Trophoblast cell (in vitro differentiated cells and primary cell): ENCODE results near the gene SLC9A4.
A peak's percentile ranks its signal among the peaks of the same experiment; 100 is the strongest.

Source experiments
- DNase-seq, 2 donors: peaks; one replicate each; pipeline ENCODE4 v3.0.0-alpha.2; 2016
- H2AFZ ChIP-seq: 2 replicates; pipeline ENCODE4 v1.6.1; 2013; ENCODE audit warnings: low read length, moderate library complexity, mild to moderate bottlenecking; ENCODE audit not compliant: insufficient read depth, poor library complexity
- H2AK5ac ChIP-seq: 2 replicates; pipeline ENCODE4 v1.6.1; 2013; ENCODE audit warnings: mild to moderate bottlenecking, low read length
- H2BK120ac ChIP-seq: 2 replicates; pipeline ENCODE4 v1.6.1; 2013; ENCODE audit warnings: low read length, mild to moderate bottlenecking, moderate library complexity; ENCODE audit not compliant: insufficient read depth, poor library complexity
- H2BK12ac ChIP-seq: 2 replicates; pipeline ENCODE4 v1.6.1; 2013; ENCODE audit warnings: mild to moderate bottlenecking, low read length, moderate library complexity
- H2BK5ac ChIP-seq: 2 replicates; pipeline ENCODE4 v1.6.1; 2013; ENCODE audit warnings: low read length, low read depth, moderate library complexity, mild to moderate bottlenecking; ENCODE audit not compliant: poor library complexity
- H3K14ac ChIP-seq: 2 replicates; pipeline ENCODE4 v1.6.1; 2013; ENCODE audit warnings: mild to moderate bottlenecking, low read length
- H3K18ac ChIP-seq: 2 replicates; pipeline ENCODE4 v1.6.1; 2013; ENCODE audit warnings: mild to moderate bottlenecking, low read length
- H3K23ac ChIP-seq: 2 replicates; pipeline ENCODE4 v1.6.1; 2013; ENCODE audit warnings: low read length
- H3K27ac ChIP-seq: 2 replicates; pipeline ENCODE4 v1.5.1; 2013; ENCODE audit warnings: low read depth, mild to moderate bottlenecking, inconsistent platforms, low read length, moderate library complexity
- H3K27me3 ChIP-seq: 2 replicates; pipeline ENCODE4 v1.6.1; 2013; ENCODE audit warnings: inconsistent platforms, mild to moderate bottlenecking, low read length, moderate library complexity; ENCODE audit not compliant: insufficient read depth
- H3K36me3 ChIP-seq, 2 experiments: 1 replicate in 1 of 2; 2 replicates in 1 of 2; pipeline ENCODE4 v1.6.1; 2013; ENCODE audit warnings: low read length in 2 of 2, mild to moderate bottlenecking in 2 of 2, moderate library complexity in 1 of 2; ENCODE audit not compliant: insufficient read depth in 2 of 2, control insufficient read depth in 1 of 2
- H3K4ac ChIP-seq: 2 replicates; pipeline ENCODE4 v1.6.1; 2013; ENCODE audit warnings: low read depth, mild to moderate bottlenecking, low read length, moderate library complexity
- H3K4me1 ChIP-seq, 2 experiments: 1 replicate in 1 of 2; 2 replicates in 1 of 2; pipeline ENCODE4 v1.6.1; 2013; ENCODE audit warnings: low read length in 2 of 2, mild to moderate bottlenecking in 2 of 2, moderate library complexity in 1 of 2; ENCODE audit not compliant: insufficient read depth in 2 of 2, control insufficient read depth in 1 of 2
- H3K4me2 ChIP-seq: 2 replicates; pipeline ENCODE4 v1.6.1; 2013; ENCODE audit warnings: inconsistent platforms, mild to moderate bottlenecking, low read length, moderate library complexity
- H3K4me3 ChIP-seq: 2 replicates; pipeline ENCODE4 v1.5.1; 2013; ENCODE audit warnings: mild to moderate bottlenecking, low read depth, low read length, inconsistent platforms
- H3K79me1 ChIP-seq: one replicate; pipeline ENCODE4 v1.6.1; 2013; ENCODE audit warnings: low read length
- H3K79me2 ChIP-seq: 2 replicates; pipeline ENCODE4 v1.6.1; 2013; ENCODE audit warnings: low read length, mild to moderate bottlenecking; ENCODE audit not compliant: control insufficient read depth, insufficient read depth, poor library complexity
- H3K9ac ChIP-seq: 2 replicates; pipeline ENCODE4 v1.6.1; 2013; ENCODE audit warnings: mild to moderate bottlenecking, low read length
- H3K9me3 ChIP-seq: 2 replicates; pipeline ENCODE4 v1.6.1; 2013; ENCODE audit warnings: low read depth, mild to moderate bottlenecking, control low read depth, inconsistent platforms, low read length; ENCODE audit not compliant: insufficient read depth
- H4K12ac ChIP-seq: 2 replicates; pipeline ENCODE4 v1.6.1; 2013; ENCODE audit warnings: low read depth, mild to moderate bottlenecking, low read length, moderate library complexity
- H4K8ac ChIP-seq: 2 replicates; pipeline ENCODE4 v1.6.1; 2013; ENCODE audit warnings: low read depth, mild to moderate bottlenecking, low read length, moderate library complexity
- H4K91ac ChIP-seq: one replicate; pipeline ENCODE4 v1.6.1; 2013; ENCODE audit warnings: low read depth, mild to moderate bottlenecking, low read length, moderate library complexity
- WGBS: extraction: QIAGEN DNeasy Blood & Tissue Kit; methylation state at CpG from one replicate; pipeline ENCODE4 v1.1.7; 2013; ENCODE audit warnings: missing lambda C conversion rate; ENCODE audit not compliant: insufficient read length, insufficient coverage; ENCODE audit errors: extremely low coverage; 5-methylcytosine and 5-hydroxymethylcytosine counted together

Gene SLC9A4

GRCh38 chr2:102499558-102499957 lies 26.5 kb downstream of the SLC9A4 start:
- WGBS, result no CpG with 5 or more reads among the region's 1 CpG
- H3K18ac ChIP-seq, result no peak overlapping the region
- H2AK5ac ChIP-seq, result no peak overlapping the region
- no peaks in the 10 kb centered on the region for H3K36me3 ChIP-seq
- no peak overlapping the region for H2BK120ac ChIP-seq
- no peaks in the 10 kb centered on the region for H3K27me3 ChIP-seq
- peaks cover 1% of the 10 kb centered on the region for H3K9me3 ChIP-seq
- no peak overlapping the region for H3K4me3 ChIP-seq
- no peak overlapping the region for H3K23ac ChIP-seq
- no peaks in the 10 kb centered on the region for H3K4me1 ChIP-seq
- H3K79me2 ChIP-seq, result no peaks in the 10 kb centered on the region
- H3K79me1 ChIP-seq, result no peaks in the 10 kb centered on the region
- no peak overlapping the region for H4K8ac ChIP-seq
- H3K4ac ChIP-seq, result no peak overlapping the region
- no peak for DNase-seq
- no peak overlapping the region for H4K91ac ChIP-seq
- no peak overlapping the region for H3K27ac ChIP-seq
- H2BK12ac ChIP-seq, result no peak overlapping the region
- H2BK5ac ChIP-seq, result no peak overlapping the region
- H2AFZ ChIP-seq, result no peak overlapping the region
- H4K12ac ChIP-seq, result no peak overlapping the region
- no peak overlapping the region for H3K14ac ChIP-seq
- no peak overlapping the region for H3K4me2 ChIP-seq
- no peak overlapping the region for H3K9ac ChIP-seq

- H2AK5ac ChIP-seq, result no peak overlapping the region
- no peak overlapping the region for H4K12ac ChIP-seq
Measured at GRCh38 chr2:102502576-102502975, 29.6 kb downstream of the SLC9A4 start.

GRCh38 chr2:102504833-102505232 lies 31.8 kb downstream of the SLC9A4 start:
- H2BK120ac ChIP-seq, result no peak overlapping the region
- peaks cover 6% of the 10 kb centered on the region in 2 experiments for H3K4me1 ChIP-seq
- no peak overlapping the region for H3K4ac ChIP-seq
- H3K23ac ChIP-seq, result no peak overlapping the region
- no peak overlapping the region for H3K4me2 ChIP-seq
- H4K8ac ChIP-seq, result peak overlapping the region; percentile 18
- H3K36me3 ChIP-seq, result no peaks in the 10 kb centered on the region
- H3K4me3 ChIP-seq, result no peak overlapping the region
- H4K91ac ChIP-seq, result no peak overlapping the region
- H2BK12ac ChIP-seq, result peak overlapping the region; percentile 64
- H2AFZ ChIP-seq, result no peak overlapping the region
- H3K18ac ChIP-seq, result no peak overlapping the region
- H3K79me2 ChIP-seq, result no peaks in the 10 kb centered on the region
- H3K14ac ChIP-seq, result no peak overlapping the region
- H4K12ac ChIP-seq, result no peak overlapping the region
- H3K9ac ChIP-seq, result no peak overlapping the region
- H3K9me3 ChIP-seq, result peaks cover 1% of the 10 kb centered on the region
- no peak overlapping the region for H2AK5ac ChIP-seq
- no peak overlapping the region for H2BK5ac ChIP-seq
- DNase-seq, result no peak
- no peaks in the 10 kb centered on the region for H3K27me3 ChIP-seq
- no peaks in the 10 kb centered on the region for H3K79me1 ChIP-seq
- H3K27ac ChIP-seq, result peak overlapping the region; percentile 57
- WGBS, result no CpG with 5 or more reads among the region's 8 CpGs

More at GRCh38 chr2:102502576-102502975, 29.6 kb downstream of the SLC9A4 start:
- Histone ChIP-seq H2AFZ (no peak overlapping the region), H3K4me3 (no peak overlapping the region), H3K27me3 (no peaks in the 10 kb centered on the region), H3K9me3 (peaks cover 1% of the 10 kb centered on the region), H3K9ac (no peak overlapping the region), H3K23ac (no peak overlapping the region), H3K36me3 (no peaks in the 10 kb centered on the region), H3K79me1 (no peaks in the 10 kb centered on the region), H2BK12ac (no peak overlapping the region), H3K4ac (no peak overlapping the region), H3K79me2 (no peaks in the 10 kb centered on the region), H4K91ac (no peak overlapping the region), H3K18ac (no peak overlapping the region), H4K8ac (no peak overlapping the region), H2BK5ac (no peak overlapping the region), H2BK120ac (no peak overlapping the region), H3K14ac (no peak overlapping the region), H3K4me1 (peaks cover 6% of the 10 kb centered on the region in 2 experiments), H3K27ac (no peak overlapping the region), H3K4me2 (no peak overlapping the region)
- no CpG with 5 or more reads among the region's 8 CpGs for WGBS
- no peak for DNase-seq

- H4K12ac ChIP-seq, result no peak overlapping the region
- peaks cover 6% of the 10 kb centered on the region in 2 experiments for H3K4me1 ChIP-seq
- H3K27ac ChIP-seq, result peak overlapping the region; percentile 57
- H4K91ac ChIP-seq, result no peak overlapping the region
- H2AFZ ChIP-seq, result no peak overlapping the region
- H3K23ac ChIP-seq, result no peak overlapping the region
- H2AK5ac ChIP-seq, result no peak overlapping the region
- peak overlapping the region; percentile 18 for H4K8ac ChIP-seq
- H3K18ac ChIP-seq, result no peak overlapping the region
- no peak overlapping the region for H3K14ac ChIP-seq
- H3K4me3 ChIP-seq, result no peak overlapping the region
- H3K4ac ChIP-seq, result no peak overlapping the region
- no peak overlapping the region for H3K9ac ChIP-seq
- DNase-seq, result peak; percentile 40 to 86
- H3K27me3 ChIP-seq, result no peaks in the 10 kb centered on the region
- H2BK12ac ChIP-seq, result no peak overlapping the region
- H3K79me2 ChIP-seq, result no peaks in the 10 kb centered on the region
- H2BK5ac ChIP-seq, result no peak overlapping the region
- H2BK120ac ChIP-seq, result no peak overlapping the region
- H3K4me2 ChIP-seq, result no peak overlapping the region
- peaks cover 1% of the 10 kb centered on the region for H3K9me3 ChIP-seq
- no peaks in the 10 kb centered on the region for H3K79me1 ChIP-seq
- no CpG with 5 or more reads among the region's 10 CpGs for WGBS
- no peaks in the 10 kb centered on the region for H3K36me3 ChIP-seq
Measured at GRCh38 chr2:102505290-102505689, 32.3 kb downstream of the SLC9A4 start.
